ENCODE results near the gene ANKRD44.

Gene ANKRD44

DNA sequence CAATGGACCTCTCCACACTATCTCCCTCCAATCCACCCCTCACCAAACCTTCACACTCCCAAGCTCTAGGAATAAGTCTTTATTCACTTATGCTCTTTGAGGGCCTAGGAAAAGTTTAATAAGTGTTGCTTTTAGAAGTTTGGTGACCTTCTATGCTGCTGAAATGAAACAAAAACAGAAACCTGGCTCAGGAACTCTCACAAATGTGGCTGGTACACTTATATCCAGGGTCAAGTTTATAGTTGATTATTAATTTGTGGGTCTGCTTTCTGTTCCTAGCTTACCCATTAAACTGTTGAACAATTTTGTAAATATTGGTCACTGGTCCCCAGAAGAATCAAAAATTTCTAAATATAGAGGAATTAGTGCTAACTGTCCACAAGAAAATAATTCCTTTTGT, 14.2 kb upstream of the ANKRD44 start:
- CTCF ChIA-PET = no interaction called here
- peak; percentile 51 for DNase-seq (ENCODE audit: extremely low spot score)
- TF ChIP-seq, protein P1, sequence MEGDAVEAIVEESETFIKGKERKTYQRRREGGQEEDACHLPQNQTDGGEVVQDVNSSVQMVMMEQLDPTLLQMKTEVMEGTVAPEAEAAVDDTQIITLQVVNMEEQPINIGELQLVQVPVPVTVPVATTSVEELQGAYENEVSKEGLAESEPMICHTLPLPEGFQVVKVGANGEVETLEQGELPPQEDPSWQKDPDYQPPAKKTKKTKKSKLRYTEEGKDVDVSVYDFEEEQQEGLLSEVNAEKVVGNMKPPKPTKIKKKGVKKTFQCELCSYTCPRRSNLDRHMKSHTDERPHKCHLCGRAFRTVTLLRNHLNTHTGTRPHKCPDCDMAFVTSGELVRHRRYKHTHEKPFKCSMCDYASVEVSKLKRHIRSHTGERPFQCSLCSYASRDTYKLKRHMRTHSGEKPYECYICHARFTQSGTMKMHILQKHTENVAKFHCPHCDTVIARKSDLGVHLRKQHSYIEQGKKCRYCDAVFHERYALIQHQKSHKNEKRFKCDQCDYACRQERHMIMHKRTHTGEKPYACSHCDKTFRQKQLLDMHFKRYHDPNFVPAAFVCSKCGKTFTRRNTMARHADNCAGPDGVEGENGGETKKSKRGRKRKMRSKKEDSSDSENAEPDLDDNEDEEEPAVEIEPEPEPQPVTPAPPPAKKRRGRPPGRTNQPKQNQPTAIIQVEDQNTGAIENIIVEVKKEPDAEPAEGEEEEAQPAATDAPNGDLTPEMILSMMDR (IDR thresholded peaks at IDR 0.05; ENCODE audit: control extremely low read depth, extremely low read depth, low read depth, missing control alignments) = no peak
- POLR2A ChIA-PET = no interaction called here

- DNase-seq (ENCODE audit: extremely low spot score) = no peak
- TF ChIP-seq, protein P1 (IDR thresholded peaks at IDR 0.05; ENCODE audit: control extremely low read depth, extremely low read depth, low read depth, missing control alignments) = no peak
- ChIA-PET POLR2A (no interaction called here), CTCF (interaction anchor here (2.0 kb wide), 1 partner anchor 11 kb away, joined by 10 read pairs; no protein-coding TSS in a partner anchor)
Observed at GRCh38 chr2:197322724-197323720, 12.4 kb upstream of the ANKRD44 start.

DNA sequence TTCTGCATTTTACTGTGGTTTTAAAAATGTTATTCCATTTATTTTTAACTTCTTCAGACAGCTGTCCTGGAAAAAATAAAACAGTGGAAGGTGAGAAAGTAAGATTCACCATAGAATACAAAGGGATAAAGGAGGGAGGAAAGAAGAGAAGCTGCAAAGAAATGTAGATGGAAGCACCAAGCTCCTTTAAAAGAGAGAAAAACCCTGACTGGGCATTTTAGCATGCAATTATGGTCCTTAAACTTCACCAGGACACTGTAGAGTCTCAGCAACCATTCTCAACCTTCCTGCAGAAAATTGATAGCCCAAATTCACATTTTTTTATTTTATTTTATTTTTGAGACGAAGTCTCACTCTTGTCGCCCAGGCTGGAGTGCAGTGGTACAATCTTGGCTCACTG, 11.6 kb upstream of the ANKRD44 start:
- ChIA-PET POLR2A (interaction anchor here (0.6 kb wide), 1 partner anchor 1153 kb away, joined by 6 read pairs; no protein-coding TSS in a partner anchor), CTCF (interaction anchor here (0.6 to 2.0 kb wide), 2 partner anchors 10 to 209 kb away, joined by 3 to 10 read pairs; no protein-coding TSS in a partner anchor)
- TF ChIP-seq, protein P1 (IDR thresholded peaks at IDR 0.05; ENCODE audit: control extremely low read depth, extremely low read depth, low read depth, missing control alignments) = no peak
- DNase-seq (ENCODE audit: extremely low spot score) = no peak

DNA sequence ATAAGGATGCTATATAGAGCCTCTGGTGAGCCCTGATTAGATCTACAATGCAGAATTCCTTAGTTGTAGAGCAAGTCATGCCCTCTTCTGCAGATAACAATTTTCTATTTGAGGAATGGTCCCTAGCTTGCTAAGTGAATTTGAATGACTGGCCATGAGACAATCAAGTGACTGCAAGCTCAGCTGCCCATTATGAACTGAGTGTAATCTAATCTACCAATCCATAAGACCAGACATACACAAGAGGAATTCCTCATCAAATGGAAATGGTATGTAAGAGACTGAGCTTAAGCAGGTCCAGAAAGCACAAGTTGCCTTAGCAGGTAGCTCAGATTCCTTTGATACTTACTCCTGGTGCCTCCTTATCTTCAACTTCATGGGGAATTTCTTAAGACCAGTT, 4.8 kb upstream of the ANKRD44 start:
- TF ChIP-seq, protein P1 (IDR thresholded peaks at IDR 0.05; ENCODE audit: control extremely low read depth, extremely low read depth, low read depth, missing control alignments) = no peak
- POLR2A ChIA-PET = interaction anchor here (0.5 kb wide), 1 partner anchor 10 kb away, joined by 3 read pairs; no protein-coding TSS in a partner anchor
- DNase-seq (ENCODE audit: extremely low spot score) = no peak
- CTCF ChIA-PET = interaction anchor here (1.4 kb wide), 1 partner anchor 123 kb away, joined by 6 read pairs; no protein-coding TSS in a partner anchor

DNA sequence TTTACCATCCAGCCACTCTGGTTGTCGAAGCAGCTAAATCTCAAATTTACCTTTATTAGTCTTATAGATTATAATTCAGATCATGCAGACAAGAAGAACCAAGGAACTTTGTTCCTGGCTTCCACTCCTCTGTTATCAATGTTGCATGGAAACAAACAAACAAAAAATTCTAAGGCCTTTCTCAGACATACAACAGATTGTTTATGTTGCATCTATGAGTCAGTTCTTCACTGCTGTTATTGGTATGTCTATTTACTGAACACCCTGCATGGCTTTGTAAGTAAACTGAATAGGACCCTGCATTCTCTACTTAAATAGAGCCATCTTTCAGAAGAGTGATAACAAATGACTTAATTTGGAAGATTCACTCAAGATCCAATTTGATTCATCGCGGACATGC, 1.6 kb upstream of the ANKRD44 start:
- ChIA-PET CTCF (interaction anchor here (1.1 to 3.8 kb wide), 9 partner anchors 9 to 198 kb away, joined by 3 to 29 read pairs (median 7); no protein-coding TSS in a partner anchor), POLR2A (no interaction called here)
- TF ChIP-seq, protein P1 (IDR thresholded peaks at IDR 0.05; ENCODE audit: control extremely low read depth, extremely low read depth, low read depth, missing control alignments) = no peak
- DNase-seq (ENCODE audit: extremely low spot score) = no peak

DNA sequence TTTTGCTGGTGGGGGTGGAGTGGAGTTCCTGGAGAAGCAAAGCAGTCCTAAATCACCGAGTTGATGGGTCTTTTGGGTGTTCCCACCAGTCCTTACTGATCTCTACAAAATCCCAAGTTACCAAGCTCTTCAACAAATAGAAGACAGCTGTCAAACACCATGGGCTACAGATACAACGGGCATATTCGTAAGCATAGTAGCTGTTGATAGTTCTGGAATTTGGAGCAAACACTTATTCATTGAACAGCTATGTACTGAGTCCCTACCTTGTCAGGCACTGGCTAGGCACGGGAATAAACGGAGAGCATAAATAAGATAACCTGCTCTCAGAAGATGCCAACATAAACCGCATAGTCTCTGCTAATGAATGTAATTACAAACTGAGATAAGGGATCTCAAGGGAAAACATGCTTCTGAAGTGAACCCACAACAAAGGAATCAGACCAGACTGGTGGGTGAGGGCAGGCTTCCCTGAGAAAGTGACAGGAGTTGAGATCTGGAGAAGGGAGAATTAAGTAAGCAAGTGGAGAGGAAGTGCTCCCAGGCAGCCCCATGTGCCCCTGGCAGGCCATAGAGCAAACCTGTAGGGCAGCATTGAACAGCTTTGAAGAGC, 947 bp upstream of the ANKRD44 start:
- no peak for DNase-seq (ENCODE audit: extremely low spot score)
- TF ChIP-seq, protein P1 (IDR thresholded peaks at IDR 0.05; ENCODE audit: control extremely low read depth, extremely low read depth, low read depth, missing control alignments) = no peak
- CTCF ChIA-PET = interaction anchor here (0.6 to 3.8 kb wide), 28 partner anchors 8 to 198 kb away, joined by 3 to 29 read pairs (median 4); no protein-coding TSS in a partner anchor
- POLR2A ChIA-PET = no interaction called here
